ENCODE data around the gene TUBB. TPM values are rescaled to one million over a fixed set of nuclear protein-coding genes. Genes with fewer than 3 reads are reported as not detected.

The TUBB gene
- total and polyA plus RNA-seq, 9 of the 15 experiments (the other 6 are each of a cell fraction or from before 2014, with no cell fraction given) = 971 to 2,870 (median 1,478) TPM

GRCh38 chr6:30725713-30726505, 5.8 kb downstream of the TUBB start (continued):
- TF ChIP-seq ZNF77 (CRISPR knock-in tag; IDR thresholded peaks at IDR 0.05) (peak; percentile 92), RFX5 (IDR thresholded peaks at IDR 0.05; ENCODE audit: low read depth, low read length) (no peak), NUFIP1 (IDR thresholded peaks at IDR 0.05; ENCODE audit: partially characterized antibody) (no peak), ZC3H8 (IDR thresholded peaks at IDR 0.05) (no peak), ETV5 (CRISPR knock-in tag; IDR thresholded peaks at IDR 0.05; ENCODE audit: low read depth) (no peak), HMGXB4 (CRISPR knock-in tag; IDR thresholded peaks at IDR 0.05) (no peak), CUX1 (CRISPR knock-in tag; IDR thresholded peaks at IDR 0.05) (no peak), ZBTB7A (IDR thresholded peaks at IDR 0.05; ENCODE audit: borderline replicate concordance, control insufficient read depth, low read depth, low read length) (no peak), ZSCAN29 (IDR thresholded peaks at IDR 0.05) (no peak), SRSF3 (IDR thresholded peaks at IDR 0.05; ENCODE audit: insufficient read depth, low read length) (no peak), NFYB (IDR thresholded peaks at IDR 0.05; ENCODE audit: extremely low read depth, insufficient read length) (no peak), NFIC (IDR thresholded peaks at IDR 0.05) (peak; percentile 36; the same call in 1 of the 2 replicates), GTF2B (IDR thresholded peaks at IDR 0.05; ENCODE audit: extremely low read depth, insufficient read length) (no peak), RFX1 (IDR thresholded peaks at IDR 0.05) (no peak), CBX1 (IDR thresholded peaks at IDR 0.05; ENCODE audit: low read depth) (peak; percentile 48; the same call in 1 of the 2 replicates), CREB5 (CRISPR knock-in tag; IDR thresholded peaks at IDR 0.05) (peak; percentile 45; the same call in 1 of the 2 replicates), GATA2 (CRISPR knock-in tag; IDR thresholded peaks at IDR 0.05) (no peak), ZNF311 (CRISPR knock-in tag; IDR thresholded peaks at IDR 0.05) (no peak), MAFG (tag; conservative IDR thresholded peaks at IDR 0.05) (no peak), CHD1 (IDR thresholded peaks at IDR 0.05; ENCODE audit: low read length) (no peak)

Measured in K562 (cell line).